Activated CD8-positive, alpha-beta memory T cell treated with anti-CD3 and anti-CD28 coated beads, Interleukin-2, amount 50 U/mL, for 1 hour (primary cell): ENCODE results near the gene IDNK.

Source experiments
- DNase-seq: peaks from one replicate; pipeline ENCODE4 v3.0.0-alpha.2; 2020; ENCODE audit errors: extremely low read depth

The IDNK gene

GRCh38 chr9:83691492-83691891 lies 68.5 kb downstream of the IDNK start:
- no peak for DNase-seq
